Endodermal cell (in vitro differentiated cells): ENCODE data around the gene SLC9A7. TPM values are rescaled to one million over a fixed set of nuclear protein-coding genes. Genes with fewer than 3 reads are reported as not detected.

Experiments
- DNase-seq: peaks from one replicate; pipeline ENCODE4 v3.0.0-alpha.2; 2017
- H3K27ac ChIP-seq: 2 replicates; pipeline ENCODE4 v1.5.1; 2013; ENCODE audit warnings: mild to moderate bottlenecking, low read depth, low read length, moderate library complexity
- H3K27me3 ChIP-seq: 2 replicates; pipeline ENCODE4 v1.6.1; 2013; ENCODE audit warnings: mild to moderate bottlenecking, low read length, moderate library complexity; ENCODE audit not compliant: insufficient read depth, control insufficient read depth, poor library complexity, severe bottlenecking
- H3K36me3 ChIP-seq: 2 replicates; pipeline ENCODE4 v1.7.0; 2013; ENCODE audit warnings: mild to moderate bottlenecking, low read length, moderate library complexity; ENCODE audit not compliant: control insufficient read depth, insufficient read depth
- H3K4me1 ChIP-seq: one replicate; pipeline ENCODE4 v1.7.0; 2013; ENCODE audit warnings: low read length; ENCODE audit not compliant: control insufficient read depth, insufficient read depth
- H3K4me3 ChIP-seq: 2 replicates; pipeline ENCODE4 v1.5.1; 2013; ENCODE audit warnings: mild to moderate bottlenecking, low read length, moderate library complexity
- H3K9ac ChIP-seq: 2 replicates; pipeline ENCODE4 v1.6.1; 2013; ENCODE audit warnings: mild to moderate bottlenecking, low read length, moderate library complexity; ENCODE audit not compliant: poor library complexity, severe bottlenecking; ENCODE audit errors: extremely low read depth
- H3K9me3 ChIP-seq: 2 replicates; pipeline ENCODE4 v1.6.1; 2013; ENCODE audit warnings: mild to moderate bottlenecking, low read length, moderate library complexity; ENCODE audit not compliant: control insufficient read depth
- H3K27ac Mint-ChIP-seq: 2 replicates; pipeline ENCODE4 v1.8.0; 2020; ENCODE audit warnings: mixed read lengths
- H3K27me3 Mint-ChIP-seq: 2 replicates; pipeline ENCODE4 v1.8.0; 2021; ENCODE audit warnings: mild to moderate bottlenecking, mixed read lengths; ENCODE audit not compliant: insufficient read depth
- H3K36me3 Mint-ChIP-seq: 2 replicates; pipeline ENCODE4 v1.8.0; 2020; ENCODE audit warnings: low read depth, mixed read lengths
- H3K4me1 Mint-ChIP-seq: 2 replicates; pipeline ENCODE4 v1.8.0; 2020; ENCODE audit warnings: mixed read lengths
- H3K4me3 Mint-ChIP-seq: 2 replicates; pipeline ENCODE4 v1.8.0; 2020; ENCODE audit warnings: mild to moderate bottlenecking, moderate library complexity, mixed read lengths
- H3K9me3 Mint-ChIP-seq: 2 replicates; pipeline ENCODE4 v1.8.0; 2020; ENCODE audit warnings: mild to moderate bottlenecking, mixed read lengths
- WGBS, 2 experiments: methylation state at CpG; one replicate each; pipeline versions ENCODE4 v1.1.5 to v1.1.7; 2013; ENCODE audit warnings: missing lambda C conversion rate in 2 of 2, mixed read lengths in 1 of 2; ENCODE audit not compliant: insufficient coverage in 1 of 2, insufficient read length in 1 of 2; 5-methylcytosine and 5-hydroxymethylcytosine counted together
- total RNA-seq, 2 donors: library from RNA; stranded (reverse); fragmentation: NEBNext Ultra II Directional in 1 of 2; extraction: Animal tissue kit (Norgen Biotek cat#: 25700) in 1 of 2; gene quantifications; 2 replicates in 1 of 2; 3 replicates in 1 of 2; pipeline ENCODE4 v1.2.1, GENCODE V29; 2021
- TF ChIP-seq, protein P1 (sequence below): fragments of 200-600 bp; sonication (generic); conservative IDR thresholded peaks from 2 replicates; pipeline ENCODE4 v1.5.0; 2021; ENCODE audit warnings: antibody characterized with exemption, mild to moderate bottlenecking

SLC9A7 gene
- total RNA-seq, 2 donors from 2014 or later = 23.7 to 25.3 TPM

DNA sequence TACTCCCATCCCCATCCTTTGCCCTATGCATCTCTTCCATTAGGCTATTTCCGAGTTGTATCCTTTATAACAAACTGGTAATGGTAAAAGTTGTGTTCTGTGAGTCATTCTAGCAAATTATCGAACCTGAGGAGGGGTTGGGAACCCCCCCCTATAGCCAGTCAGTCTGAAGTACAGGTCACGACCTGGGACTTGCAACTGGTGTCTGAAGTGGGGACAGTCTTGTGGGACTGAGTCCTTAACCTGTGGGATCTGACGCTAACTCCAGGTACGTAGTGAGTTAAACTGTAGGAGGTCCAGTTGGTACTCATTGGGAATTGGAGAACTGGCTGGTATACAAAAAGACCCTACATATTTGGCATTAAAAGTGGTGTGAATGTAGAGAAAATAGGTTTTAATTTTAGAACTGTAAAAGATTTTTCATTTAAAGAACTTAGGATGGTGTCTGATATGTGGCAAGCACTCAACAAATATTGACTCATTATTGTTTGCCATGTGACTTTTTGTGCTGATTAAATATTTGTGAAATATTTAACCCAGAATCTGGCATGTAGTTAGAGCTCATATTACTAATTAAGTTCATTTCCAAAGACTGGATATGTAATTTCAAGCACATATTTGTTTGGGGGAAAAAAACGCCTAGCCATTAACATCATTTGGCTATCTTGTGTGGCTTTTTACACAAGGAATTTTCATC is 134.7 kb downstream of the SLC9A7 start:
- H3K9ac ChIP-seq = no peak overlapping the region
- H3K36me3 ChIP-seq = peaks cover 18% of the 10 kb centered on the region
- H3K4me3 ChIP-seq = no peak overlapping the region
- Mint-ChIP-seq H3K4me3 (no peak overlapping the region), H3K4me1 (no peaks in the 10 kb centered on the region), H3K27me3 (no peaks in the 10 kb centered on the region), H3K27ac (no peak overlapping the region), H3K9me3 (peaks cover 70% of the 10 kb centered on the region), H3K36me3 (peaks cover 52% of the 10 kb centered on the region)
- WGBS, 2 experiments = 100% methylated on average over 5 of the region's 6 CpGs; no CpG with 5 or more reads in 1 of the 2 experiments
- no peak for DNase-seq
- peaks cover 5% of the 10 kb centered on the region for H3K9me3 ChIP-seq
- H3K27me3 ChIP-seq = no peaks in the 10 kb centered on the region
- H3K4me1 ChIP-seq = no peaks in the 10 kb centered on the region
- H3K27ac ChIP-seq = no peak overlapping the region
- TF ChIP-seq, protein P1, sequence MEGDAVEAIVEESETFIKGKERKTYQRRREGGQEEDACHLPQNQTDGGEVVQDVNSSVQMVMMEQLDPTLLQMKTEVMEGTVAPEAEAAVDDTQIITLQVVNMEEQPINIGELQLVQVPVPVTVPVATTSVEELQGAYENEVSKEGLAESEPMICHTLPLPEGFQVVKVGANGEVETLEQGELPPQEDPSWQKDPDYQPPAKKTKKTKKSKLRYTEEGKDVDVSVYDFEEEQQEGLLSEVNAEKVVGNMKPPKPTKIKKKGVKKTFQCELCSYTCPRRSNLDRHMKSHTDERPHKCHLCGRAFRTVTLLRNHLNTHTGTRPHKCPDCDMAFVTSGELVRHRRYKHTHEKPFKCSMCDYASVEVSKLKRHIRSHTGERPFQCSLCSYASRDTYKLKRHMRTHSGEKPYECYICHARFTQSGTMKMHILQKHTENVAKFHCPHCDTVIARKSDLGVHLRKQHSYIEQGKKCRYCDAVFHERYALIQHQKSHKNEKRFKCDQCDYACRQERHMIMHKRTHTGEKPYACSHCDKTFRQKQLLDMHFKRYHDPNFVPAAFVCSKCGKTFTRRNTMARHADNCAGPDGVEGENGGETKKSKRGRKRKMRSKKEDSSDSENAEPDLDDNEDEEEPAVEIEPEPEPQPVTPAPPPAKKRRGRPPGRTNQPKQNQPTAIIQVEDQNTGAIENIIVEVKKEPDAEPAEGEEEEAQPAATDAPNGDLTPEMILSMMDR = no peak

DNA sequence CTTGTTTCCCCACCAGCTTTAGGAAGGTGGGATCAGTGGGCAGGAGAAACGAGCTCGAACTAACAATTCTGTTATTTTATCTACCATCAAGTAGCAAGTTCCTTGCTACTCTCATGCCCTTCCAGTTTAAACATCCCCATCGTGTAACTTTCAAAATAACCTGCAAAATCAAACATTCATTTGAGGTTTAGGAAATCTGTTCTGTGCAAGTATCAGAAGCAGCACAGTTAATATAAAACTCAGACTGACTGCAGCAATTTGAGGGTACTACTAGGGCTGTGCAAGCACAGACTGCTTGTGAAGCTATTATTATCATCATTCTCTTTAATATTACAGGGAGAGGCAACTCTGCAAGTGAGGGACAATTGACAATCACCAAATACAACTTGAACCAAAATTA is 137.3 kb downstream of the SLC9A7 start:
- H3K36me3 Mint-ChIP-seq = peaks cover 53% of the 10 kb centered on the region
- H3K36me3 ChIP-seq = peaks cover 28% of the 10 kb centered on the region
- H3K4me1 ChIP-seq = no peaks in the 10 kb centered on the region
- H3K4me3 ChIP-seq = no peak overlapping the region
- no peak overlapping the region for H3K27ac ChIP-seq
- no peaks in the 10 kb centered on the region for H3K4me1 Mint-ChIP-seq
- no peak overlapping the region for H3K4me3 Mint-ChIP-seq
- peaks cover 65% of the 10 kb centered on the region for H3K9me3 Mint-ChIP-seq
- 97 to 100% methylated on average over 1 to 3 of the region's 3 CpGs for WGBS, 2 experiments
- H3K27ac Mint-ChIP-seq = no peak overlapping the region
- H3K9me3 ChIP-seq = peaks cover 10% of the 10 kb centered on the region
- TF ChIP-seq, protein P1 = no peak
- no peaks in the 10 kb centered on the region for H3K27me3 Mint-ChIP-seq
- no peak overlapping the region for H3K9ac ChIP-seq
- DNase-seq = no peak
- H3K27me3 ChIP-seq = no peaks in the 10 kb centered on the region

DNA sequence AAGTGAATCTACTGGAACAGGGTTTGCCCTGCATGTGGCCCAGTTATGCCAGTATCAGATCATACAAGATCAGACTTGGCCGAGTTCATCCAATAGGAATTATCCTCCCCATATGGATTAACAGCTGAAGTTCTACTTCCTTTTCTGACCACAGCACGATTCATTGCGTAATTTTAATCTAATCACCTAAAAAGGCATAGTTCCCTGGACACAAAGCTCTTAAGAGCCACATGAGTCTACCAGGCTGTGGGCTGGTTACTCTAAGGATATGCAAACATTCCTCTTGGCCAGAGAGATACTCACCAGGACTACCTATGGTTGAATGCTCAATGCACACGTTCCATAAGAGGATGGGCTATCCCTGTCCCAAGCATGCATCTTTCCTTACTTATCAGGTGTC is 138.4 kb downstream of the SLC9A7 start:
- H3K4me3 Mint-ChIP-seq = no peak overlapping the region
- H3K9me3 Mint-ChIP-seq = peaks cover 57% of the 10 kb centered on the region
- WGBS, 2 experiments = 99 to 100% methylated on average over 3 to 4 of the region's 4 CpGs
- no peaks in the 10 kb centered on the region for H3K4me1 Mint-ChIP-seq
- DNase-seq = no peak
- TF ChIP-seq, protein P1 = no peak
- Histone ChIP-seq H3K27me3 (no peaks in the 10 kb centered on the region), H3K4me1 (no peaks in the 10 kb centered on the region), H3K27ac (no peak overlapping the region), H3K4me3 (no peak overlapping the region), H3K36me3 (peaks cover 28% of the 10 kb centered on the region), H3K9me3 (peaks cover 10% of the 10 kb centered on the region), H3K9ac (no peak overlapping the region)
- H3K27ac Mint-ChIP-seq = no peak overlapping the region
- H3K36me3 Mint-ChIP-seq = peaks cover 45% of the 10 kb centered on the region
- no peaks in the 10 kb centered on the region for H3K27me3 Mint-ChIP-seq
